Hepatocyte (in vitro differentiated cells): Measurements from ENCODE around the gene FFAR4. TPM values are rescaled to one million over a fixed set of nuclear protein-coding genes. Genes with fewer than 3 reads are reported as not detected.

Experiments
- DNase-seq: peaks from one replicate; pipeline ENCODE4 v3.0.0-alpha.2; 2016; ENCODE audit warnings: low spot score
- H2AFZ ChIP-seq: fragments of 200-600 bp; sonication (generic); 2 replicates; pipeline ENCODE4 v1.6.0; 2016; ENCODE audit warnings: antibody characterized with exemption, mild to moderate bottlenecking
- H3K27ac ChIP-seq: fragments of 200-600 bp; sonication (generic); 2 replicates; pipeline ENCODE4 v1.5.1; 2016; ENCODE audit warnings: mild to moderate bottlenecking
- H3K27me3 ChIP-seq: fragments of 200-600 bp; sonication (generic); 2 replicates; pipeline ENCODE4 v1.6.1; 2016
- H3K36me3 ChIP-seq: fragments of 200-600 bp; sonication (generic); replicated peaks from 2 replicates; pipeline ENCODE4 v1.5.1; 2016; ENCODE audit warnings: low read depth; ENCODE audit not compliant: insufficient read depth
- H3K4me1 ChIP-seq: fragments of 200-600 bp; sonication (generic); 2 replicates; pipeline ENCODE4 v1.5.1; 2016; ENCODE audit warnings: mild to moderate bottlenecking, moderate library complexity; ENCODE audit not compliant: insufficient read depth
- H3K4me2 ChIP-seq: fragments of 200-600 bp; sonication (generic); 2 replicates; pipeline ENCODE4 v1.6.0; 2016
- H3K4me3 ChIP-seq: fragments of 200-600 bp; sonication (generic); 2 replicates; pipeline ENCODE4 v1.5.1; 2016; ENCODE audit warnings: mild to moderate bottlenecking
- H3K79me2 ChIP-seq: fragments of 200-600 bp; sonication (generic); 2 replicates; pipeline ENCODE4 v1.6.0; 2017; ENCODE audit warnings: mild to moderate bottlenecking
- H3K9me2 ChIP-seq: fragments of 200-600 bp; sonication (generic); replicated peaks from 2 replicates; pipeline ENCODE4 v1.6.0; 2017; ENCODE audit warnings: mild to moderate bottlenecking; ENCODE audit not compliant: insufficient read depth
- H3K9me3 ChIP-seq: fragments of 200-600 bp; sonication (generic); 2 replicates; pipeline ENCODE4 v1.5.1; 2016; ENCODE audit warnings: low read depth, mild to moderate bottlenecking
- H4K20me1 ChIP-seq: fragments of 200-600 bp; sonication (generic); 2 replicates; pipeline ENCODE4 v1.6.0; 2016; ENCODE audit warnings: mild to moderate bottlenecking; ENCODE audit not compliant: insufficient read depth, poor library complexity, severe bottlenecking
- CTCF ChIP-seq: fragments of 200-600 bp; sonication (generic); IDR thresholded peaks from 2 replicates; pipeline ENCODE4 v1.5.1; 2016; ENCODE audit warnings: antibody characterized with exemption, mild to moderate bottlenecking; ENCODE audit not compliant: poor library complexity
- EZH2 ChIP-seq: fragments of 200-600 bp; sonication (generic); IDR thresholded peaks from 2 replicates; pipeline ENCODE4 v1.6.1; 2016; ENCODE audit warnings: antibody characterized with exemption, mild to moderate bottlenecking, borderline replicate concordance
- EZH2phosphoT487 ChIP-seq: fragments of 200-600 bp; sonication (generic); IDR thresholded peaks from one replicate; pipeline ENCODE4 v1.6.1; 2018; ENCODE audit warnings: antibody characterized with exemption, mild to moderate bottlenecking, low read depth, moderate library complexity; ENCODE audit not compliant: unreplicated experiment, severe bottlenecking
- WGBS: methylation state at CpG from one replicate; pipeline ENCODE4 v1.1.6; 2016; ENCODE audit warnings: low lambda C conversion rate; ENCODE audit errors: missing lambda C conversion rate; 5-methylcytosine and 5-hydroxymethylcytosine counted together
- polyA plus RNA-seq: library from polyadenylated mRNA; unstranded; fragments of >200 nt; fragmentation: Nextera tagmentation; extraction: Ambion mirVana; gene quantifications from 2 replicates; pipeline ENCODE4 v1.2.1, GENCODE V29; 2016
- total RNA-seq: library from RNA; depleted of rRNA; stranded (reverse); fragments of >200 nt; gene quantifications from 2 replicates; pipeline ENCODE4 v1.2.3, GENCODE V29; 2014

FFAR4 gene
- total and polyA plus RNA-seq, 2 experiments from 2014 or later: 0.53 TPM; not detected in 1

GRCh38 chr10:93599778-93600177 is 33.3 kb downstream of the FFAR4 start:
- H3K27me3 ChIP-seq: peaks cover 16% of the 10 kb centered on the region
- no peaks in the 10 kb centered on the region for H4K20me1 ChIP-seq
- TF ChIP-seq EZH2 (no peak), EZH2phosphoT487 (no peak), CTCF (no peak)

GRCh38 chr10:93600446-93601145 is 34.1 kb downstream of the FFAR4 start:
- Histone ChIP-seq H3K27me3 (peaks cover 16% of the 10 kb centered on the region), H3K36me3 (no peaks in the 10 kb centered on the region), H3K4me3 (peak overlapping the region; percentile 58), H3K9me3 (no peaks in the 10 kb centered on the region), H3K9me2 (no peaks in the 10 kb centered on the region), H4K20me1 (no peaks in the 10 kb centered on the region), H3K79me2 (no peaks in the 10 kb centered on the region), H3K27ac (no peak overlapping the region), H3K4me2 (peak overlapping the region; percentile 96), H3K4me1 (peaks cover 12% of the 10 kb centered on the region), H2AFZ (peak overlapping the region; percentile 53)
- 31% methylated on average over 25 of the region's 60 CpGs for WGBS
- peak; percentile 73 for DNase-seq
- no peak for TF ChIP-seq CTCF
- TF ChIP-seq EZH2: no peak
- no peak for TF ChIP-seq EZH2phosphoT487

More at GRCh38 chr10:93599778-93600177, 33.3 kb downstream of the FFAR4 start:
- H3K4me2 ChIP-seq: peak overlapping the region; percentile 96
- H3K79me2 ChIP-seq: no peaks in the 10 kb centered on the region
- no peak overlapping the region for H2AFZ ChIP-seq
- peaks cover 12% of the 10 kb centered on the region for H3K4me1 ChIP-seq
- no peak overlapping the region for H3K4me3 ChIP-seq
- no peaks in the 10 kb centered on the region for H3K9me3 ChIP-seq
- H3K36me3 ChIP-seq: no peaks in the 10 kb centered on the region
- no peak for DNase-seq
- H3K27ac ChIP-seq: no peak overlapping the region
- no peaks in the 10 kb centered on the region for H3K9me2 ChIP-seq
- 90% methylated on average over 4 of the region's 4 CpGs for WGBS

- H3K9me3 ChIP-seq: no peaks in the 10 kb centered on the region
- peak within 1 kb of the TSS; percentile 53 for H2AFZ ChIP-seq
- H3K36me3 ChIP-seq: no peaks in the 10 kb centered on the region
- H3K79me2 ChIP-seq: no peaks in the 10 kb centered on the region
- WGBS: 4% methylated on average over 17 of the region's 63 CpGs
- peaks cover 16% of the 10 kb centered on the region for H3K27me3 ChIP-seq
- peak within 1 kb of the TSS; percentile 58 for H3K4me3 ChIP-seq
- H3K27ac ChIP-seq: peak within 1 kb of the TSS; percentile 73
- peak within 1 kb of the TSS; percentile 96 for H3K4me2 ChIP-seq
- peaks cover 12% of the 10 kb centered on the region for H3K4me1 ChIP-seq
- H3K9me2 ChIP-seq: no peaks in the 10 kb centered on the region
- H4K20me1 ChIP-seq: no peaks in the 10 kb centered on the region
- TF ChIP-seq EZH2: peak; percentile 64
- TF ChIP-seq CTCF: no peak
- TF ChIP-seq EZH2phosphoT487: no peak
- DNase-seq: peak; percentile 83
Measured at GRCh38 chr10:93601146-93601773, 34.8 kb downstream of the FFAR4 start, which contains the start of gene RBP4. RBP4 (minus strand) TSS chr10:93601235; CDS start chr10:93601028, 207 bp downstream.
